Measurements from ENCODE around the gene GKN1. TPM values are rescaled to one million over a fixed set of nuclear protein-coding genes. Genes with fewer than 3 reads are reported as not detected.

GKN1 gene
- total RNA-seq, 4 donors from 2014 or later: not detected

GRCh38 chr2:69020496-69021426 lies 46.3 kb downstream of the GKN1 start:
- Histone ChIP-seq H3K4me3 (no peak overlapping the region), H3K27me3 (no peaks in the 10 kb centered on the region), H3K27ac (no peak overlapping the region), H3K9me3 (no peaks in the 10 kb centered on the region), H3K36me3 (no peaks in the 10 kb centered on the region), H3K4me1 (peaks cover 69% of the 10 kb centered on the region)
- no peak for DNase-seq (ENCODE audit: low spot score in 2 of 2)
- TF ChIP-seq POLR2AphosphoS5 (IDR thresholded peaks at IDR 0.05): no peak
- no peak for TF ChIP-seq EP300 (IDR thresholded peaks at IDR 0.05)
- no peak for TF ChIP-seq CTCF (IDR thresholded peaks at IDR 0.05)
- TF ChIP-seq POLR2A (IDR thresholded peaks at IDR 0.05): no peak
- WGBS: 46% methylated on average over 8 of the region's 8 CpGs

- Histone ChIP-seq H3K27me3 (no peaks in the 10 kb centered on the region), H3K36me3 (no peaks in the 10 kb centered on the region), H3K4me3 (no peak overlapping the region), H3K4me1 (peaks cover 66% of the 10 kb centered on the region), H3K9me3 (no peaks in the 10 kb centered on the region), H3K27ac (no peak overlapping the region)
- TF ChIP-seq POLR2AphosphoS5 (IDR thresholded peaks at IDR 0.05) (no peak), CTCF (IDR thresholded peaks at IDR 0.05) (no peak), POLR2A (IDR thresholded peaks at IDR 0.05) (no peak), EP300 (IDR thresholded peaks at IDR 0.05) (no peak)
- 72% methylated on average over 4 of the region's 4 CpGs for WGBS
- no peak for DNase-seq (ENCODE audit: low spot score in 2 of 2)
Measured at GRCh38 chr2:69021727-69022126, 47.3 kb downstream of the GKN1 start.

- no peak for TF ChIP-seq POLR2AphosphoS5 (IDR thresholded peaks at IDR 0.05)
- DNase-seq (ENCODE audit: low spot score in 2 of 2): no peak
- 57% methylated on average over 1 of the region's 1 CpG for WGBS
- Histone ChIP-seq H3K27ac (no peak overlapping the region), H3K4me3 (no peak overlapping the region), H3K9me3 (no peaks in the 10 kb centered on the region), H3K4me1 (peaks cover 58% of the 10 kb centered on the region), H3K36me3 (no peaks in the 10 kb centered on the region), H3K27me3 (no peaks in the 10 kb centered on the region)
Measured at GRCh38 chr2:69022548-69022947, 48.1 kb downstream of the GKN1 start.

- H3K4me1 ChIP-seq: peaks cover 51% of the 10 kb centered on the region
- no peak for DNase-seq (ENCODE audit: low spot score in 2 of 2)
- no peak overlapping the region for H3K4me3 ChIP-seq
- no peaks in the 10 kb centered on the region for H3K36me3 ChIP-seq
- H3K27me3 ChIP-seq: no peaks in the 10 kb centered on the region
- TF ChIP-seq POLR2A (IDR thresholded peaks at IDR 0.05) (no peak), CTCF (IDR thresholded peaks at IDR 0.05) (no peak), EP300 (IDR thresholded peaks at IDR 0.05) (no peak), POLR2AphosphoS5 (IDR thresholded peaks at IDR 0.05) (no peak)
- 94% methylated on average over 2 of the region's 2 CpGs for WGBS
- H3K27ac ChIP-seq: no peak overlapping the region
- H3K9me3 ChIP-seq: no peaks in the 10 kb centered on the region
Measured at GRCh38 chr2:69023236-69023635, 48.8 kb downstream of the GKN1 start.

- Histone ChIP-seq H3K9me3 (no peaks in the 10 kb centered on the region), H3K27ac (no peak overlapping the region), H3K4me3 (no peak overlapping the region), H3K36me3 (no peaks in the 10 kb centered on the region), H3K4me1 (peaks cover 24% of the 10 kb centered on the region), H3K27me3 (no peaks in the 10 kb centered on the region)
- DNase-seq (ENCODE audit: low spot score in 2 of 2): no peak
- 76% methylated on average over 4 of the region's 4 CpGs for WGBS
- TF ChIP-seq EP300 (IDR thresholded peaks at IDR 0.05): no peak
- TF ChIP-seq CTCF (IDR thresholded peaks at IDR 0.05): peak; percentile 20 to 28
Measured at GRCh38 chr2:69026026-69026425, 51.6 kb downstream of the GKN1 start.
